ENCODE measurements around the gene EEF1G. TPM values are rescaled to one million over a fixed set of nuclear protein-coding genes. Genes with fewer than 3 reads are reported as not detected.
A peak's percentile ranks its signal among the peaks of the same experiment; 100 is the strongest.
"Not testable (repeated sequence)": the region's sequence is repeated elsewhere in the genome, so short reads cannot be mapped to it uniquely, and the experiment has no call there.

EEF1G gene
- total RNA-seq, 1 donor from 2014 or later: 1,017 TPM

DNA sequence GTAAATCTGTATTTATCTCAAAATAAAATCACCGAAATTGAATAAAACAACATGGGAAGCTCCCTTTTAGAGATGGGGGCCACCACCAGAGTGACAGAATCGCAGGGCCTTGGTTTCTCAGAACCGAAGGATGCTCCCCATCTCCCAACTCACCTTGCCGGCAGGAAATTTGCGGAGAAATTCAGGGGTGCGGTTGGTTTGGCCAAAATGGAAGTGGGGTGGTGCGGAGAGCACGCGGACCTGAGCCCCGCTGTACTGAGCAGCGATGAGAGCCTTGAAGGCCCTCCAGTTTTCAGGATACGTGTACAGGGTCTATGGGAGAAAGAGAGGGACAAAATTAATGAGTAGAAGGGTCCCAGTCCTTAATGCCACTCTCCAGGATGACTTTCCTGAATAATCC, 1.3 kb downstream of the EEF1G start:
- peak overlapping the region; percentile 98 for H3K27ac Mint-ChIP-seq (ENCODE audit: unreplicated experiment)
- H3K4me3 Mint-ChIP-seq (ENCODE audit: unreplicated experiment): peak overlapping the region; percentile 99
- no peaks in the 10 kb centered on the region for H3K27me3 Mint-ChIP-seq (ENCODE audit: low read depth)
- peaks cover 60% of the 10 kb centered on the region for H3K4me1 Mint-ChIP-seq (ENCODE audit: low read depth)
- H3K36me3 Mint-ChIP-seq (ENCODE audit: low read depth): peaks cover 29% of the 10 kb centered on the region
- TF ChIP-seq, protein P1, sequence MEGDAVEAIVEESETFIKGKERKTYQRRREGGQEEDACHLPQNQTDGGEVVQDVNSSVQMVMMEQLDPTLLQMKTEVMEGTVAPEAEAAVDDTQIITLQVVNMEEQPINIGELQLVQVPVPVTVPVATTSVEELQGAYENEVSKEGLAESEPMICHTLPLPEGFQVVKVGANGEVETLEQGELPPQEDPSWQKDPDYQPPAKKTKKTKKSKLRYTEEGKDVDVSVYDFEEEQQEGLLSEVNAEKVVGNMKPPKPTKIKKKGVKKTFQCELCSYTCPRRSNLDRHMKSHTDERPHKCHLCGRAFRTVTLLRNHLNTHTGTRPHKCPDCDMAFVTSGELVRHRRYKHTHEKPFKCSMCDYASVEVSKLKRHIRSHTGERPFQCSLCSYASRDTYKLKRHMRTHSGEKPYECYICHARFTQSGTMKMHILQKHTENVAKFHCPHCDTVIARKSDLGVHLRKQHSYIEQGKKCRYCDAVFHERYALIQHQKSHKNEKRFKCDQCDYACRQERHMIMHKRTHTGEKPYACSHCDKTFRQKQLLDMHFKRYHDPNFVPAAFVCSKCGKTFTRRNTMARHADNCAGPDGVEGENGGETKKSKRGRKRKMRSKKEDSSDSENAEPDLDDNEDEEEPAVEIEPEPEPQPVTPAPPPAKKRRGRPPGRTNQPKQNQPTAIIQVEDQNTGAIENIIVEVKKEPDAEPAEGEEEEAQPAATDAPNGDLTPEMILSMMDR (IDR thresholded peaks at IDR 0.05): no peak
- DNase-seq (ENCODE audit: low spot score): no peak
- no peaks in the 10 kb centered on the region for H3K9me3 Mint-ChIP-seq (ENCODE audit: low read depth)

DNA sequence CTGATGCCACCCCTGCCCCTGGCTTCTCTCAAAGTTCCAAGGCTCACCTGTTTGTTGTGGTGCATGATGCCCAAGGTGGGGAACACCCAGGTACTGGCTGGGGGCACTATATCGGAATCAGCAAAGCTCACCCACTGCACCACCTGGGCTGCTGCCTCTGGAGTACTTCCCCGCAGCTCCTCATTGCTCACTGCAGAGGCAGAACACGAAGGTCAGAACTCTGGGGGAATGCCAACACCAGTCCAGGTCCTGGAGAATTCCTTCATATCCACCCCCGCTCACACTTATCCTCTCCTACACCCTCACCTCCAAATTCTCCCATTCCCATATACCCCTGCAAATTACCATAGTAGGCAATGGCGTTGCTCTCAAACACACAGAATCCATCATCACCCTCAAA, 2.2 kb downstream of the EEF1G start:
- not testable (repeated sequence) for H3K27me3 Mint-ChIP-seq (ENCODE audit: low read depth); H3K4me3 Mint-ChIP-seq (ENCODE audit: unreplicated experiment); DNase-seq (ENCODE audit: low spot score); H3K9me3 Mint-ChIP-seq (ENCODE audit: low read depth)
- H3K36me3 Mint-ChIP-seq (ENCODE audit: low read depth): peaks cover 33% of the 10 kb centered on the region
- peaks cover 54% of the 10 kb centered on the region for H3K4me1 Mint-ChIP-seq (ENCODE audit: low read depth)
- H3K27ac Mint-ChIP-seq (ENCODE audit: unreplicated experiment): peak overlapping the region; percentile 74

DNA sequence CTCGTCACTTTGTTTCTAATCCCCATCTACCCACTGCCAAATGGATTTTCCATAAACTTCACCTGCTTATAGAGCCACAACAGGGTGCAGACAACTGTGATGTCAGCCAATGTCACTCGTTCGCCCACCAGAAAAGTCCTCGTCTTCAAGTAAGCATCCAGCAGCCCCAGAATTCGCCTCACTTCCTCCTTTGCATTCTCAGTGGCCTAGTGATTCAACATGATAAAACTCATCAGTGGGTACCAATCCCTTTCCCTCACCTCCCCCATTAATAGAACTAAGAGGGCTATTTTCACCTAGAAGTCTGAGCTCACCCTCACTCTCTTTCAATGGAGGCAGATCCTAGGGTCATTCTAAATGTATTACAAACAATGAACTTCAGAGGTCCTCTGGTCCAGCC, 2.8 kb downstream of the EEF1G start:
- not testable (repeated sequence) for DNase-seq (ENCODE audit: low spot score); H3K27me3 Mint-ChIP-seq (ENCODE audit: low read depth); H3K9me3 Mint-ChIP-seq (ENCODE audit: low read depth); H3K4me3 Mint-ChIP-seq (ENCODE audit: unreplicated experiment)
- H3K27ac Mint-ChIP-seq (ENCODE audit: unreplicated experiment): peak overlapping the region; percentile 19
- peaks cover 55% of the 10 kb centered on the region for H3K4me1 Mint-ChIP-seq (ENCODE audit: low read depth)
- peaks cover 37% of the 10 kb centered on the region for H3K36me3 Mint-ChIP-seq (ENCODE audit: low read depth)

DNA sequence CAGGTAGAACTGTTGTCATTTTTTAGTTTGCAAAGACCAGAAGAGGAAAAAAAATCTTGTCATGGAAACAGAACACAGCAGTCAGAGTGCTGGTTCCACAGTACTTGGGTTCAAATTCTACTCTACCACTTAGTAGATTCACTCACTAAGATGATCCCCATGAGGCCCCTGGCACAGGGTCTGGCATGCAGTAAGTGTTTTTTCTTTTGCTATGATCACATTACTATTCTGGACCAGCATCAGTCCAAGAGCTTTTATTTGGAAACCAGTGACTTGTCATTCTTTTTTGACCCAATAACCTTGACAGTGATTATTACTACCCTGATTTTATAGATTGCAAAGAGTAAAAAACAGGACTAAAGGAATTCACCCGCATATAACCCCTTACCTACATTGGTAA, 4.1 kb downstream of the EEF1G start:
- H3K27ac Mint-ChIP-seq (ENCODE audit: unreplicated experiment): no peak overlapping the region
- DNase-seq (ENCODE audit: low spot score): no peak
- TF ChIP-seq, protein P1 (IDR thresholded peaks at IDR 0.05): no peak
- H3K4me3 Mint-ChIP-seq (ENCODE audit: unreplicated experiment): no peak overlapping the region
- H3K27me3 Mint-ChIP-seq (ENCODE audit: low read depth): no peaks in the 10 kb centered on the region
- peaks cover 42% of the 10 kb centered on the region for H3K36me3 Mint-ChIP-seq (ENCODE audit: low read depth)
- H3K9me3 Mint-ChIP-seq (ENCODE audit: low read depth): no peaks in the 10 kb centered on the region
- H3K4me1 Mint-ChIP-seq (ENCODE audit: low read depth): peaks cover 44% of the 10 kb centered on the region

DNA sequence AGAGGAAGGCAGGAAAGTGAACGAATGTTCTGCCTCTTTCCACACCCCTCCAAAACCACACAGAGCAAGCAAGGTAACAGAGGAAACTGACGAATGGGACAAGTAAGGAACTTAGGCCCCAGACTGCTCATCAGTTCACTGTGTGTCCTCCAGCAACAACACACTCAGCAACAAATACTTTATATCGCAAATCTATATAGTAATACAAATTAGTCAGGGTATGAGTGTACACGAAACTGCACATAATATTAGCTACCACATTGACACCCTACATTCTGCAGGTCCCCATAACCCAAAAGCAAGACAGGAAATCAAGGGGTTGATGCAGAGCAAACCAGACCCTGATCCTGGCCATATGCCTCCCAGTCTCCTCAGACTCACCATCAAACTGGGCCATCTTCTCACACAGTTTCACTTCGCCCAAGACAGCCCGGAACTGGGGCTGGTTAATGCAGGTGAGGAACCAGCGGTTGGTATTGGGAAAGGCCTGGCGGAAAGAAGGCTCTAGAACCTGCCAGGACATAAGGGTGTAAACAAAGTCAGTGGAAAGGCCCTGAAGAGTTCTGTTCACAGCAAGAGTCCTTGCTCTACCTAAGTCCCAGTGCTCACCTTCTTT, 6.6 kb downstream of the EEF1G start:
- Mint-ChIP-seq H3K36me3 (ENCODE audit: low read depth) (peaks cover 43% of the 10 kb centered on the region), H3K4me3 (ENCODE audit: unreplicated experiment) (no peak overlapping the region), H3K4me1 (ENCODE audit: low read depth) (peaks cover 34% of the 10 kb centered on the region), H3K27ac (ENCODE audit: unreplicated experiment) (peak overlapping the region; percentile 66), H3K27me3 (ENCODE audit: low read depth) (no peaks in the 10 kb centered on the region), H3K9me3 (ENCODE audit: low read depth) (no peaks in the 10 kb centered on the region)
- no peak for DNase-seq (ENCODE audit: low spot score)
- TF ChIP-seq, protein P1 (IDR thresholded peaks at IDR 0.05): no peak

DNA sequence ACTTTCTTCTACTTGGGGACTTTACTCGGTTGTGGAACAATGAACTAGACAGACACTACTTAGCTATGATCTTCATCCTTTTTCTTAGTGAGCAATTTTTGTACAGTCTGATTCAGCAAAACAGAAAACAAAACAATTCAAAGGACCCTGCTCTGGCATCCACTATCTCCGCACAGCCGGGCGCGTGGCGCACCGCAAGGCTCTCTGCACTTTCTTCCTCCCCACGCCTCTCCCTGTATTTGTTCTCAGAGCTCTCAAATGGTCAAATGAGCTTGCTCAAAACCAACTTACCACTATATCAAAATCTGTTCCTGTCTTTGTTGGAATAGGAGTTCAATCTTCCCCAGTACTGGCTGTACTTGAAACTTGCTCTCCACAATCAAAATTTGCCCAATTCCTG, 7.4 kb downstream of the EEF1G start:
- no peak for DNase-seq (ENCODE audit: low spot score)
- Mint-ChIP-seq H3K27me3 (ENCODE audit: low read depth) (no peaks in the 10 kb centered on the region), H3K9me3 (ENCODE audit: low read depth) (no peaks in the 10 kb centered on the region), H3K4me1 (ENCODE audit: low read depth) (peaks cover 31% of the 10 kb centered on the region), H3K36me3 (ENCODE audit: low read depth) (peaks cover 39% of the 10 kb centered on the region), H3K4me3 (ENCODE audit: unreplicated experiment) (no peak overlapping the region), H3K27ac (ENCODE audit: unreplicated experiment) (peak overlapping the region; percentile 4)
- TF ChIP-seq, protein P1 (IDR thresholded peaks at IDR 0.05): no peak
